ENCODE results near the gene SMIM26.
"Not testable (repeated sequence)": the region's sequence is repeated elsewhere in the genome, so short reads cannot be mapped to it uniquely, and the experiment has no call there.

Gene SMIM26, protein sequence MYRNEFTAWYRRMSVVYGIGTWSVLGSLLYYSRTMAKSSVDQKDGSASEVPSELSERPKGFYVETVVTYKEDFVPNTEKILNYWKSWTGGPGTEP

DNA sequence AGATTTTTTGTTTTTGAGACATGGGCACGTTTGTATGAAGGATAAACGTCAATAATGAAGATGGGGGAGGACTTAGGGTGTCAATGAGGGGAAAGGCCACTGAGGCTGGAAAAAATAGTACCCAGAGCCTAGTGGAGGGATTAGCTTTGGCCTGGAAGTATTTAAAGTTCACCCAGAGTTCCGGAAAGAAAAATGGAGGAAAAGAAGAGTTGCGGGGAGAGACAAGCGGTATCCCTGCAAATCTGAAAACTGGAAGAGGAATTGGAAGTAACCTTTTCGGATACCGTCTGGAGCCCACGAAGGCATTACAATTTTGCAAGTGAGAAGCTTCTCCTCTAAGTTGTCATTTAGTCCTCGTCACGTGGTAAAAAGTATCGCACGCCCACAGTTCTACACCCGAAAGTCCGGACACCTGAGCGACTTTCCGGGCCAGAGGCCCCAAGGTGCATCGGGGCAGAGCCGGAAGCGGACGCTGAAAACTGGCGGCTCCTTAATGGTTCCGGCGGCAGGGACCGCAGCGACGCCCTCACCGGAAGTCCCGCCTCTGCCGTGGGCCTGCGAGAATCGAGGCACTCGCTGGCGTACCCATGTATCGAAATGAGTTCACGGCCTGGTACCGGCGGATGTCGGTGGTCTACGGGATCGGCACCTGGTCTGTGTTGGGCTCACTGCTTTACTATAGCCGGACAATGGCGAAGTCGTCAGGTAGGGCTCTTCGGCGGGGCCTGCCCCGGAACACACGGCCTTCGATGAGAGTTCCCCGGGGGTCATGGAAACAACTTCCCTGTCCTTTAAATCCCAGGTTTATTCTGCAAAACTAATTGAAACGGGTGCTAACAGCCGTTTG, at the start of gene SMIM26:
Gene SMIM26 (plus strand): TSS at position 541 of the 847 bp plus-strand sequence. CDS start 47 bp downstream, at position 588.
- in situ Hi-C loops (cut with MboI; ENCODE audit: low sequenced_read_pairs), result no loop called here

DNA sequence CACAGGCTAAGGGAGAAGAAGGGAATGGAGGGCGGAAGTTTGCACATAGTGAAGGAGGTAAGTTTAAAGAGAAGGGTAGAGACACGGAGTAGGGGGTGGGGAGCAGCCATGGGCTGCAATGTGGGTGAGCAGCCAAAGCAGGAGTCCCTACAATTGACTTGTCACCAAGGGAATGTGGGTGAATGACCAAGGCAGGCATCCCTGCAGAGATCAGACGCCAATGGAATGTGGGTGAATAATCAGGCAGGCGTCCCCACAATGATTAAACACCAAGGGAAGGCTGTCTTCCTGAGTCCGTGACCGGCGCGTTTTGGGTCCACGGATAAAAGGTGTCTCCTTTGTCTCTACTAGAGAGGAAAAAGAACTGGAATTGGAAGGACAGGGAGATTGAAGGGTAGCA, 45.2 kb upstream of the SMIM26 start:
- in situ Hi-C loops (cut with MboI; ENCODE audit: low sequenced_read_pairs), result not testable (repeated sequence)

- in situ Hi-C loops (cut with MboI; ENCODE audit: low sequenced_read_pairs), result no loop called here
Observed at GRCh38 chr20:18523066-18523465, 44.2 kb upstream of the SMIM26 start.

DNA sequence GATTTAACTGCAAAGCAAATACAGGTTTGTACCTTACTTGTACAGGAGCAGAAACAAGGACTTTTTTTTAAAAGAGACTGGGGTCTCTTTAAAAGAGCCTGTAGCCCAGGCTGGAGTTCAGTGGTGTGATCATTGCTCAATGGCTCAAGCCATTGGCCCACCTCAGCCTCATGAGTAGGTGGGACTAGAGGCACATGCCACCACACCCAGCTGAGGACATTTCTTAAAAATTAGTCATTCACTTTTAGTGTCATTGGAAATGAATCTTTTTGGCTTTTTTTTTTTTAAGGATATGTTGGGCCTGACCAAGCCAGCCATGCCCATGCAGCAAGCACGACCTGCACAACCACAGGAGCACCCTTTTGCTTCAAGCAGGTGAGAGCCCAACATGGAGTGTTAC, 42.6 kb upstream of the SMIM26 start:
- in situ Hi-C loops (cut with MboI; ENCODE audit: low sequenced_read_pairs), result no loop called here

DNA sequence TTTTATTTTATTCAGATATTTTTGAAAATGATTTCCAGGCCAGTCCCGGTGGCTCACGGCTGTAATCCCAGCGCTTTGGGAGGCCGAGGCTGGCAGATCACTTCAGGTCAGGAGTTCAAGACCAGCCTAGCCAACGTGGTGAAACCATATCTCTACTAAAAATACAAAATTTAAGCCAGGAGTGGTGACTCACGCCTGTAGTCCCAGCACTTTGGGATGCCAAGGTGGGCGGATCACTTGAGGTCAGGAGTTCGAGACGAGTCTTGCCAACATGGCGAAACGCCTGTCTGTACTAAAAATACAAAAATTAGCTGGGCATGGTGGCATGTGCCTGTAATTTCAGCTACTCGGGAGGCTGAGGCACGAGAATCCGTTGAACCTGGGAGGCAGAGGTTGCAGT, 40.5 kb upstream of the SMIM26 start:
- in situ Hi-C loops (cut with MboI; ENCODE audit: low sequenced_read_pairs), result not testable (repeated sequence)

- in situ Hi-C loops (cut with MboI; ENCODE audit: low sequenced_read_pairs), result no loop called here
Observed at GRCh38 chr20:18527339-18527738, 39.9 kb upstream of the SMIM26 start.

- in situ Hi-C loops (cut with MboI; ENCODE audit: low sequenced_read_pairs), result no loop called here
Observed at GRCh38 chr20:18527836-18528235, 39.4 kb upstream of the SMIM26 start.

DNA sequence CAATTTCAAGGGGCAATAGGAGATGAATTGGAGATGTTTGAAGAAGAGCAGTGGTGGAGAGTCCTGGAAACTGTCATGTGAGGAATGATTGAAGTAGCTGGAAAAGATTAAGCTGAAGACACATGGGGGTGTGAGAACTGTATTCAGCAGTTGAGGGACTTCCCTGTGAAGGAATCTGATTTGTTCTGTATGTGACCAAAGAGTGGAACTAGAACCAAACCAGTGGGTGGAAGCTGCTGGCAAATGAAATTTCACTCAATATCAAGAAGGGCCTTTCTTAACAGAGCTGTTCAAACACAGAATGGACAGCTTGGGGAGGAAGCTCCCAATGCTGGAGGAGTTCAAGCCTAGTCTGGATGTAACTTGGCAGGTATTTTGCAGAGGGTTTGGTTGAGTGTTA, 38.2 kb upstream of the SMIM26 start:
- in situ Hi-C loops (cut with MboI; ENCODE audit: low sequenced_read_pairs), result no loop called here

GRCh38 chr20:18532626-18533025, 34.6 kb upstream of the SMIM26 start:
- in situ Hi-C loops (cut with MboI; ENCODE audit: low sequenced_read_pairs), result no loop called here

GRCh38 chr20:18533491-18533890, 33.7 kb upstream of the SMIM26 start:
- in situ Hi-C loops (cut with MboI; ENCODE audit: low sequenced_read_pairs), result no loop called here

- in situ Hi-C loops (cut with MboI; ENCODE audit: low sequenced_read_pairs), result no loop called here
Observed at GRCh38 chr20:18533978-18534644, 33.1 kb upstream of the SMIM26 start.

DNA sequence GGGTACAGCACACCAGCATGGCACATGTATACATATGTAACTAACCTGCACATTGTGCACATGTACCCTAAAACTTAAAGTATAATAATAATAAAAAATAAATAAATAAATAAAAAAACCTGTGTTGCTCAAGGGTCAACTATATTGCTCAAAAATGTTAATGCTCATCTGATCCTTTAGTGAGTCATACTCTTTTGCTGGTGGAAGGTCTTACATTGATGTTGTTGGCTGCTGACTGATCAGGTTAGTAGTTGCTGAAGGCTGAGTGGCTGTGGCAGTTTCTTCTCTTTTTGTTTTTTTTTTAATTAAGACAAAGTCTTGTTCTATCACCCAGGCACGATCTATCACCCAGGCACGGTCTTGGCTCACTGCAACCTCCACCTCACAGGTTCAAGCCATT, 29.6 kb upstream of the SMIM26 start:
- in situ Hi-C loops (cut with MboI; ENCODE audit: low sequenced_read_pairs), result no loop called here

DNA sequence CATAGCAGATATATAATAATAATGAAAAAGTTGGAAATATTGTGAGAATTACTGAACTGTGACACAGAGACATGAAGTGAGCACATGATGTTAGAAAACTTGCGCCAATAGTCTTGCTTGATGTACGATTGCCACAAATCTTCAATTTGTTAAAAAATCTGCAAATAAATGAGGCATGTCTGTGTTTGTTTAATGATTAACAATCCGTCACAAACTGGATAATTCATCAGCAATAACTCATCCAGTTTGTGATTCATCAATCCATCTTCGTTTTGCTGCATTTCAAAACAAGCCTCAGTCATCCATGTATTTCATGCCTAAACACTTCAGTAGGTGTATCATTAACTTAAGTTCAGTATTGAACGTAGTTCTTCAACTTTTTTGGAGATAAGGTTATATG, 25.5 kb upstream of the SMIM26 start:
- in situ Hi-C loops (cut with MboI; ENCODE audit: low sequenced_read_pairs), result no loop called here

DNA sequence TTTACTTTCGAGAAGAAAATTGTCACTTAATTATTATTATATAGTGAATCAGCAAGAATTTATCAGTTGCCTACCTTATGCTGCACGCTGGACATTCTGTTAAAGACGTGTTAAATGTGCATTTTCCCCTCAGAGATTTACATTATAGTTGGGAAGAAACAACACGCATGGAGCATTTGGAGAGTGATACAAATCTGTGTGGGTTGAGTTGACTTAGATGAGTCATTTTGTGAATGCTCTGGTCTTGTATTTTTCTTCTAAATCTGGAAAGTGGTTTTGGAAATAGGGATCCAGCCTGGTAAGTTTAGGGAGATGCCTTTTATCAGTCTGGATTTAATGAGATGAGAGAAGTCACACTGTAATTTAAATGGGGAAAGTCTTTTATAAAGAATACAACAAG, 24.0 kb upstream of the SMIM26 start:
- in situ Hi-C loops (cut with MboI; ENCODE audit: low sequenced_read_pairs), result no loop called here

GRCh38 chr20:18543932-18544331, 23.3 kb upstream of the SMIM26 start:
- in situ Hi-C loops (cut with MboI; ENCODE audit: low sequenced_read_pairs), result no loop called here

GRCh38 chr20:18545566-18545965, 21.7 kb upstream of the SMIM26 start:
- in situ Hi-C loops (cut with MboI; ENCODE audit: low sequenced_read_pairs), result no loop called here

- in situ Hi-C loops (cut with MboI; ENCODE audit: low sequenced_read_pairs), result no loop called here
Observed at GRCh38 chr20:18548465-18548864, 18.8 kb upstream of the SMIM26 start.

- in situ Hi-C loops (cut with MboI; ENCODE audit: low sequenced_read_pairs), result no loop called here
Observed at GRCh38 chr20:18553746-18554145, 13.5 kb upstream of the SMIM26 start.

DNA sequence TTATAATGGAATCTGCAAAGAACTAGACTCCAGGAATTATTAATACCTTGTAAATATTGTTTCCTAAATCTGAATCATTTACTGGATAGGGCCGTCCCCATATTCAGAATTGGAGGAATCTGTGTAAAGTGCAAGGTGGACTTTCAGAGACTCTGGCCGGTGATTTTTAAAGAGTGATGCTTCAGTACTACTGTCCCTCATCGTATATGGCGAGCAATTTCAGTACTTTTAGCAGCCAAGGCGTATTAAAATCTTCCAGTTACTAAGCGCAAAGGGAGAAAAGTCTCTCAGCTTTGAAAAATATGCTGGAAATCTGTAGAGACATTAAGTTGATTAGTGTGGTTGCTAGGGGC, 483 bp downstream of the SMIM26 start:
- in situ Hi-C loops (cut with MboI; ENCODE audit: low sequenced_read_pairs), result no loop called here

GRCh38 chr20:18571009-18571408, 3.8 kb downstream of the SMIM26 start:
- in situ Hi-C loops (cut with MboI; ENCODE audit: low sequenced_read_pairs), result no loop called here

- in situ Hi-C loops (cut with MboI; ENCODE audit: low sequenced_read_pairs), result no loop called here
Observed at GRCh38 chr20:18571578-18571977, 4.3 kb downstream of the SMIM26 start.

DNA sequence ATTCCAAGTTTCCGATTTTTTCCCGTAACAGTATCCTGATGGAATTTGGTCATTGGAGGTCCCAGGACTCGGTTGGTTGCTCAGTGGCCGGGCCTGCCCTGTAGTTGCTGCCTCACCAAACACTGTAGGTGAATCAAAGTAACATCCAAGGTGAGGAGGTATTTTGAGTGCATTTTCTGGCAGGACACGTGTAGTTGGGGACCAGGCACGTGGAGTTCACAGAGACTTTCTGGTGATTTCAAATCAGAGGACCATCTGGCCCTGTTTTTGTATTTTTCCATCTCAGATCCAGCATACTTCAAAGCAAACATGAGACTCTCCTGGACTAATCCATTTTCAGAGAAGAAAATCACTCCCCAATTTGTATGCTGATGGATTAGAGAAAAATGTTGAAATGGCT, 10.7 kb downstream of the SMIM26 start:
- in situ Hi-C loops (cut with MboI; ENCODE audit: low sequenced_read_pairs), result no loop called here
